ENCODE results near the gene YJEFN3. TPM values are rescaled to one million over a fixed set of nuclear protein-coding genes. Genes with fewer than 3 reads are reported as not detected.

Gene YJEFN3, protein sequence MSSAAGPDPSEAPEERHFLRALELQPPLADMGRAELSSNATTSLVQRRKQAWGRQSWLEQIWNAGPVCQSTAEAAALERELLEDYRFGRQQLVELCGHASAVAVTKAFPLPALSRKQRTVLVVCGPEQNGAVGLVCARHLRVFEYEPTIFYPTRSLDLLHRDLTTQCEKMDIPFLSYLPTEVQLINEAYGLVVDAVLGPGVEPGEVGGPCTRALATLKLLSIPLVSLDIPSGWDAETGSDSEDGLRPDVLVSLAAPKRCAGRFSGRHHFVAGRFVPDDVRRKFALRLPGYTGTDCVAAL
- total RNA-seq: 0.28 TPM in 2 replicates

DNA sequence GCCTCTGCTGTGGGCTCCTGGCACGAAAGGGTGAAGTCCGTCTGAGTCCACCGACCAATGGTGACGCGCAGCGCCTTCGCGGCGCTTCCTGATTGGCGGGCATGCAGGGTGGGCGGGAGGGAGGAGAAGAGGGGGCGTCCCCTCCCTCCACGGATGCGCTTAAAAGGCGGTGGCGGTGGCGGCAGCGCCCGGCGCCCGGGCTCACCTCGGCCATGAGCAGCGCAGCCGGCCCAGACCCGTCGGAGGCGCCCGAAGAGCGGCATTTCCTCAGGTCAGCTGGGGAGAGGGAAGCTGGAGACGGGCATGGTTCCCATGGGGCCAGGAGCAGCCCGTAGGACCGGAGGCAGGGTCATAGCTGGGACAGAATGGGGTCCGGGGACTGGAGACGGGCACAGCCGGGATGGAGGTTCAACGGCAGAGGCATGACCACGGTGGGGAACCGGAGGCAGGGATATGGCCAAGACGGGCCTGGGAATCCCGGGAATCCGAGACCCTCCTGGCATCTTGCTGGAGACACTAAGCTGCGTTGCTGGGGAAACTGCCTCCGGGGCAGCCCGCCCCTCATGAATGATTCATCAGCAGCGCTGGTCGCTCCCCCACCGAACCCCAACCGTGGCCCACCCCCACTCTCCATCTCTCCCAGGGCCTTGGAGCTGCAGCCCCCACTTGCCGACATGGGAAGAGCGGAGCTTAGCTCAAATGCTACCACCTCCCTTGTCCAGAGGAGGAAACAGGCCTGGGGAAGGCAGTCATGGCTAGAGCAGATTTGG, at the start of gene YJEFN3:
TSS of gene YJEFN3 (plus strand) at position 191 of the 770 bp plus-strand sequence. CDS start at position 213, 22 bp downstream.

DNA sequence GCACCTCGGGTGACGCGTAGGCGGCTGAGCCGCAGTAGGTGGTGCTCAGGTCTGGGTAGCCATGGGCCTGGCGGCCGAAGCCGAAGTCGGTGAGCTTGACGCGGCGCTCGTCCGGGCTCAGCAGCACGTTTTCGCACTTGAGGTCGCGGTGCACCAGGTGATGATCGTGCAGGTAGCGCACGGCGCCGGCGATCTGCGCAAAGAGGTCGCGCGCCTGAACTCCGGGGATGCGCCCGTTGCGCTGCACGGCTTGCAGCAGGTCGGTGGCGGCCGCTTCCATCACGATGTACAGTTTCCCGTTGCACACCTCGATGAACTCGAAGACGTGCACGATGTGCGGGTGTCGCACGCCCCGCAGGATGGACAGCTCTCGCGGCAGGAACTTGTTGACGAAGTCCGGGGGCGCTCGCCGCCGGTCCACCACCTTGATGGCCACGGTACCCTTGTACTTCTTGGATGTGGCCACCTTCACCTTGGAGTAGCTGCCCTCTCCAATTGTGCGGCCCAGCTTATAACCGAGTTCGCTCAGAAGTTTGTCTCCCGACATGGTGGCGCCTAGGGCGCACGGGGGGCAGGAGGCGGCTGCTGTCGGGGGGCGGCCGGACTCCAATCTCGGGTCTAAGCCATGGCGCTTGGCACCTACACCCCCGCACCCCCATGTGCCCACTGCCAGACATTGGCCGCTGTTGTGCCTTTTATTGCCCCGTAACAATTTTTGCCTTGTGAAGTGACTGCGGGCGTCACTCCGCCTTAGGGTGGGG, 13.7 kb upstream of the YJEFN3 start, which contains the start of gene TSSK6:
TSS of gene TSSK6 (minus strand) at position 668 of the 761 bp plus-strand sequence. CDS start at position 547, 121 bp downstream.

DNA sequence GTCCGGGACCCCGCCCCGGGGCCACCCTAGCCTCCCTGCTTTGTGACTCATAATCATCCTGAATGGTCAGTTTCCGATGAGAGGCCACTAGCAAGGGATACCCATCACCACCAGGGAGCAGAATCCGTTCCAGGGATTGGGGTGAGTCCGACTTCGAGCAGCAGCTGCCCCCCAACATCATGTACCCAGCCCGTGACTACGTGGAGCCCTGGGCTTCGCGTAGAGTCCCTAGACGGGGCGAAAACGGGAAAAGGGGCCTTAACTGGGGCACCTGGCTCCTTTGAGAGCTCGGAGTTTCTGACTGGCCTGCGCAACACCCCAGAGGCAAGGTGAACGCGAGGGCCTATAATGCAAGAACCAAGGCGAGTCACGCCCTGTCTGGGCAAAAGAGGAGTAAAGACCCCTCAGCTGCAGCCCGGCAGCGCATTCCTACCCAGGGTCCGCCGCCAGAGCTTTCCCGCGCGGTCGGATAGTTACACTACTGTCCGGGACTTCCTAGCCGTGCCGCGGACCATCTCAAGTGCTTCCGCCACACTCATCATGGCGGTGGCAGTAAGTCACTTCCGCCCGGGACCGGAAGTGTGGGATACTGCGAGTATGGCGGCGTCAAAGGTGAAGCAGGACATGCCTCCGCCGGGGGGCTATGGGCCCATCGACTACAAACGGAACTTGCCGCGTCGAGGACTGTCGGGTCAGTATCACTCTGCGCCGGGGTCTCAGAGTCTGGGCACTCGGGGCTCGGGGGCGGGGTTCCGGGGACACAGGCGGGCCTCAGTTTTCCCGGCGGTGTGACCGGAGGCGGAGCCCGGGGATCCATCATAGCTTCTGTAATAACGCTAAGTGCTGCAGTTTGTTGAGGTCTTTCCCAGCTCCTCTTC, 12.8 kb upstream of the YJEFN3 start, which contains the start of gene NDUFA13:
TSS of gene NDUFA13 (plus strand) at position 584 of the 878 bp plus-strand sequence. CDS start at position 598, 14 bp downstream.

DNA sequence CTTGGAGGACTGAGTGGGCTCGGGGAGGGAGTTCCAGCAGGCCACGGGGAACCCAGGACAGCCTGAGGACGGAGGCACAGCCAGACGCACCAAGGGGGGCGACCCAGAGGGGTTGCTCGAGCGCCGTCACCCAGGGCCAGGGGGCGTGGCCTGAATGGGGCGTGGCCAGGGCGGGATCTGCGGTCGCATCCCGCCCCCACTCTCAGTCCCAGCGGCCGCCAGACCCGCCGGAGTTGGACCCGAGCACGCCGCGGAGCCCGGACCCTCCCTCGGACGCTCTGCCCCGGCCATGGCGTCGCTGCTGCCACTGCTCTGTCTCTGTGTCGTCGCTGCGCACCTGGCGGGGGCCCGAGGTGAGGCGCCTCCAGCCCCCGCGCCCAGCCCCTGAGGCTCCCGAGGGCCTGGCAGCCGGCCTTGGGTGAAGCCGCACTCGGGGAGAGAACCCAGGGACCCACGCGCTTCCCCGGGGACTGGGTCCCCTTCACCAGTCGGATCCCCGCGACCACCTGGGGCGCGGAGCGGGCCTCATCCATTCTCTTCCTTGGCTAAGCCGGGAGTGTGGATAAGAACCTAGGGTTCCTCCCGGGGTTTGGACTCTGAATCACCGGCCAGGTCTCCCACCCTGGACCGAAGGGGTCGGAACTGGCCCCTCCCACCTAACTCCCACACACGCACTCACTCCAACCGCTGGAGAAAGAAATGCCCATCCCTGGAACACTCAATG, 9.5 kb downstream of the YJEFN3 start, which contains the start of gene CILP2:
TSS of gene CILP2 (plus strand) at position 205 of the 724 bp plus-strand sequence. CDS start at position 290, 85 bp downstream.

Other genes with a start within 250 kb of the YJEFN3 start
- 17.6 and 28.6 TPM in 2 replicates for gene SUGP1, start 208.4 kb upstream of the YJEFN3 start, total RNA-seq
- 14.2 and 19.0 TPM in 2 replicates for gene MAU2, start 208.1 kb upstream of the YJEFN3 start, total RNA-seq
- 64.3 and 72.6 TPM in 2 replicates for gene GATAD2A, start 123.2 kb upstream of the YJEFN3 start, total RNA-seq
- gene TSSK6, start 13.4 kb upstream of the YJEFN3 start, total RNA-seq: 0.79 and 2.1 TPM in 2 replicates
- gene NDUFA13, start 12.7 kb upstream of the YJEFN3 start, total RNA-seq: 155 and 202 TPM in 2 replicates
- 0.05 and 0.07 TPM in 2 replicates for gene CILP2, start 9.4 kb downstream of the YJEFN3 start, total RNA-seq
- 0.35 TPM in 1 of 2 replicates, not detected in the other for gene PBX4, start 89.8 kb downstream of the YJEFN3 start, total RNA-seq
- gene LPAR2, start 99.3 kb downstream of the YJEFN3 start, total RNA-seq: 10.9 and 15.1 TPM in 2 replicates
- gene GMIP, start 114.7 kb downstream of the YJEFN3 start, total RNA-seq: 9.7 and 14.5 TPM in 2 replicates
- gene ATP13A1, start 134.8 kb downstream of the YJEFN3 start, total RNA-seq: 111 and 113 TPM in 2 replicates
- 2.7 and 5.1 TPM in 2 replicates for gene ZNF101, start 139.9 kb downstream of the YJEFN3 start, total RNA-seq
- gene ZNF14, start 204.2 kb downstream of the YJEFN3 start, total RNA-seq: 2.2 and 3.2 TPM in 2 replicates